GM21825 (cell line): ENCODE results near the gene LCORL.
"Not testable (repeated sequence)": the region's sequence is repeated elsewhere in the genome, so short reads cannot be mapped to it uniquely, and the experiment has no call there.

Source experiments
- ATAC-seq: cut with Tn5 transposase; IDR thresholded peaks from one replicate; pipeline ENCODE4 v1.9.1; 2021; ENCODE audit warnings: mild to moderate bottlenecking, moderate library complexity; ENCODE audit not compliant: unreplicated experiment

LCORL gene

DNA sequence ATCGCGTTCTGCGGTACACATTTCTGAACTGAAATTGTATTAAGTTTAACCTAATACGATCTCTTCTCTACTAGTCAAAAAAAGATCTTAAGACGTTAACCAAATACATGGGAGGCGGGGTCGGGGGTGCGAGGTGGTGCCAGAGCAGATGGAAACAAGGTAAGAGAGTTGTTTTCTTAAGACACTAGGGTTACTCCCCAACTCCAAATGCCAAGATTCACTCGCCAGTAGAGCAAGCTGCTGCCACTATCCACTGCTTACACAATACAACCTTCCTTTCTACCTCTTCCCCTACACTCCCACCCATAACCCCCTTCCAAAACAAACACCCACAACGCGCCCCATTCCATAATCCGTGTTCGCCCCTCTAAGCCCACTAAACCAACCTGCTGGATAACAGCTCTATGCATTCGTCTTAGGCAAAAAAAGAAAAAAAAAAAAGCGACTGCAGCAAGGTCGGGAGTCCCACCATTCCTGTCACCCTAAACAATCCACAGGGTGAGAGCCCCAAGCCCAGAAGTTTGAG, 1.3 kb downstream of the LCORL start:
- no peak for ATAC-seq

DNA sequence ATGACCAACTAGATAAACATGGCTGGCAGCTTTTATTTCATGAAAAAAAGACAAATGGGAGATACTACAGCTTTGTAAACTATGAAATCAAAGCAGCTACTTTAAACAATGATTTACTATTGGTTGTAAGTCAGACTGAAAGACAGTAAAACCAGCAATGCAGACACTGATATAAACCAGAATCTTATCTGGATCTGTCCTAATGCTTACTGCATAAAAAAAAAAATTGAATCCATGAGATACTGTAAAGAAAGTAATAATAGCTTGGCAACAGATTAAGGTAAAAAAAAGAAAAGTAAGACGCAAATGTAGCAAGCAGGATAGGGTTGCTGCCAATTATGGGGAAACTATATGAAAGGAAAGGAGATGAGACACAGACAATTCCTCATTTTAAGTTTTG, 7.3 kb downstream of the LCORL start:
- ATAC-seq, result no peak

DNA sequence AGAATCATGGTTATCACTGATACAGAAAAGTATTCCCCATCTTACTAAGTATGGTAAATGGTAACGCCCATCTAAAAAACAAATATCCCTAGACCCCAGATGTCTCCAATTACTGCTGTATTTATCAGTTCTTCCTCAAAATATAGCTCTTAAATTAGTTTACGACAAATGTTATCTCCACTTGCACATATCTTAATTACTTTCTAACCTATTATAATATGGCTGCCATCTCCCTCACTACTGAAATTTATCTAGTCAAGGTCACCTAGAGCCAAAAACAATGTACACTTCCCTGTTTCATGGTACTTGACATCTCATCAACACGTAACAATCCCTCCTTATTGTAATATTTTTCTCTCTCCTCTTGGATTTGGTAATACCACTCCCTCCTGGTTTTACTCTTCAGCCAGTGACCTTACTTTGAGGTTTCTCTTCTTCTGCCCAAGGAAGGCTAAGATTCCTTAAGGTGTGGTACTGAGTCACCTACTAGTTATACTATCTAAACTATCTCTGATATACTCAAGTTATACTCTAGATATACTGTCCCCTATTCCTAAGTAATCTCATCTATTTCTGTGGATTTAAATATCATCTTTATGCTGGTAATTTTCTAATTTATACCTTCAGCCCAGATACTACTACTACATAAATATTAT, 8.6 kb downstream of the LCORL start:
- no peak for ATAC-seq

DNA sequence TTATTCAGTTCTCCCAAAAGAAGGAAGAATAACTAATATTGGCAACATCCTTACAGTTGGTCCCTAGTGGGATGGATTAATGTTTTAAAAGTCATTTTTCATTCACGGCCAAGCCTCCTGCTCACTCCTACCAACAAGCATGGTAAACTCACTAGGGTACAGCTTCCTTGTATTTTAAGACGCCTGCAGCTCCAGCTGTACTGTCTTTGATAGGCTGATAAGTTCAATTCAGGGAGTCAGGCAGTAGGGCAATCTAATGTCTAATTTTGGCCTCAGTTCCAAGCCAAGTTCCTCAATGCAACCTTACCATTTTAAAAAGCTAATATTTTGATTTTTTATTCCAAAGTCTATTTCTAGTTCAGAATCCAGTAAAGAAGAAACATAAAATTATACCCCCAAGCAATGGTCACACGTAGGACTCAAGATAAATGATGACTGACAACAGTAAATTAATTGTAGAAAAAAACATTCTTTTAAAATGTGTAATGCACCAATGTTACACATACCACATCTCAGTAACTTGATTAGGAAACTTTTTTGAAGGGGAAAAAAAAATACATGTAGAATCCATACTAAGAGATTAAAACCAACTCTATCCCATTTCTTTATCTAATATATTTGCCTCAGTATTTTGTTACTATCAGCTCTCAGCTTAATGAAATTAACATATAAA, 9.3 kb downstream of the LCORL start:
- no peak for ATAC-seq

GRCh38 chr4:18007625-18008024, 13.9 kb downstream of the LCORL start:
- no peak for ATAC-seq

GRCh38 chr4:18006432-18006831, 15.1 kb downstream of the LCORL start:
- ATAC-seq, result not testable (repeated sequence)

DNA sequence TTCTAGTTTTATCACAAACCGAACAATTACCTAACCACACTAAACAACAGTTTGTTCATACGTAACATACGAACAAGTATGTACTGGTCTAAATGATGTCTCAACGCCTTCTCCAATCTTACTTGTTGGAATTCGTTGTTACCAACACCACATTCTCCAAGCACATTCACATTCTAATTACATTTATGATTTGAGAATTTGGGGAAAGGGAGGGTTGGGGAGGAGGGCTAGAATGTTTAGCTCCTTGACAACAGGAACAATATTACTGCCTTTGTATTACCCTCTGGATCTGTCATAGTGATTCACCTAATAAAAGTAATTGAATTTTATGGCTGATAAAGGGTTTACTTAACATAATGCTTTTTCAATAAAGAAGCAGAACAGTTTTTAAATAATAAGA, 24.4 kb downstream of the LCORL start:
- no peak for ATAC-seq

- no peak for ATAC-seq
Observed at GRCh38 chr4:17995165-17995564, 26.4 kb downstream of the LCORL start.

GRCh38 chr4:17985832-17986231, 35.7 kb downstream of the LCORL start:
- ATAC-seq, result no peak

DNA sequence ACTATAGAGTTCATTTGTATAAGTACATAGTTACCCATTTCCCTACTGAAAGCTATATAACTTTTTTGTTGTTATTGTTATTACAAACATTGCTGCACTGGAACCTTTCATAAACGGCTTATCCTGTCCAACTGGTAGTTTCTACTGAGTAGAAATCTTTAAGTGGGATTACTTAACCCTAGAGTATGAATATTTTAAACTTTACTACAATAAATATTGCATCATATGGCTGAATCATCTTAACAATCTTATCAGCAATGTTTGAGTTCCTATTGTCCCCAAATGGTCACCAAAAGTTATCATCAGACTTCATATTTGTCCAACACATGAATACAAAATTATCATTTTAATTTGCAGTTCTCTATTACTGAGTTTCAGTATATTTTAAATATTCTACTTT, 40.5 kb downstream of the LCORL start:
- no peak for ATAC-seq

DNA sequence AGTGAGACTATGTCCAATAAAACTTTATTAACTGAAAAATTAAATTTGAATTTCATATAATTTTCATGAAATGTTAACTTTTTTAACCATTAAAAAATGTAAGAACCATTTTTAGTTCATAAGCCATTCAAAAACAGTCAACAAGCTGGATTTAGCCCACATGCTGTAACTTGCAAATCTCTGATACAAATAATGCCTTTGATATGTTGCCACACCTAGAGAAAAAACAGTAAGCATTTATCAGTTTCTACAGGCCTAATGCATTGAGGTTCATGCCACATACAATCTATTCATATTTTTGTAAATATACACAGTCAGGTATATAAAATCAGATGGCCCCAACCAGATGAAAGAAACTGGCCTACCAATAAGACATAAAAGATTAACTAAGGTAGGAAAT, 52.8 kb downstream of the LCORL start:
- no peak for ATAC-seq

DNA sequence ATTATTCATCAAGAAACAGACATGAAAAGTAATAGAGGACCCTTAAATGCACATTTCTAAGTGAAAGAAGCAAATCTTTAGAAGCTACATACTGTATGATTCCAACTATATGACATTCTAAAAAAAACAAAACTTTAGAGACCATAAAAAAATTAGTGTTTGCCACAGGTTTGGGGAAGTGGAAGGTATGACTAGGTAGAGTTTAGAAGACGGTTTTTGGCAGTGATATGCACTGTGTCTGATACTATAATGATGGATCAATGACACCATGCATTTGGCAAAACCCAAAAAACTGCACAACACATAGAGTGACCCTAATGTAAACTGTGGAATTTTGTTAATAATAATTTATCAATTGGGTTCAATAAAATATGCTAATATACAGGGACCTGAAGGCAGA, 54.5 kb downstream of the LCORL start:
- no peak for ATAC-seq

- no peak for ATAC-seq
Observed at GRCh38 chr4:17966312-17966711, 55.2 kb downstream of the LCORL start.

DNA sequence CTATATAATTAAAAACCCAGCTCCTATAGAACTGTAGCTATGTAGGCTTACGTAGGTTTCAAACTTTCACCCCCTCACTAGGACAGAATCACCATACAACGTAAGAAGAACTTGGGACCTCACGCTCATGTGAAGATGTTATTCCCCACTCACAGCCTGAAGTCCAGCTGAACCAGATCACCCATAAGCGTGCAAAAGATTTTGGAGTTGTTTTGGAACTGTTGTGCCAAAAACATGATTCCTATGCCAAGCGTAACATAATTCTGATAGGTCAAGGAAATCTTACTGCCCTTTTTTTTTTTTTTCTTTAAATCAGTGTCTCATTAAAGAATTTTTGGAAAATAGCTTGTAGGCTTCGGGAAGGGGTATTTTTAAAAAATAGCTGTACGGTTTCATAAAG, 57.0 kb downstream of the LCORL start:
- ATAC-seq, result no peak

GRCh38 chr4:17962171-17962570, 59.4 kb downstream of the LCORL start:
- no peak for ATAC-seq

GRCh38 chr4:17961249-17961648, 60.3 kb downstream of the LCORL start:
- ATAC-seq, result no peak

DNA sequence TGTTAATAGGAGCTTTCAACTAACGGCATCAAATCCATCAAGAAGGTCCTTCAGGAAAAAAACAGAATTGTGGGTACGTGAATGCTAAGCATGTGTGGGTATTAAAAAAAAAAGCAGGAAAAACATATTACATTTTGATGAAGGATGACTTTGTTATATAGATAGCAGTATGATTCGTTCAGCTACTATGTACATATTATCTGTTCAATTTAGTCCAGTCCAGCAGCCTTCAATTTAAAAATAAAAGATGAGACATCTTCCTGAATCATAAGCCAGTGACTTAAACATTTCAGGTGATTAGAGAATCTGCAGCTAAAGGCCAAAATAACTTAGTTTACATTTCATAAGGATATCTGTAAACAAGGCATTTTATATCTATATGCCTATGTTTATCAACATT, 63.4 kb downstream of the LCORL start:
- no peak for ATAC-seq

DNA sequence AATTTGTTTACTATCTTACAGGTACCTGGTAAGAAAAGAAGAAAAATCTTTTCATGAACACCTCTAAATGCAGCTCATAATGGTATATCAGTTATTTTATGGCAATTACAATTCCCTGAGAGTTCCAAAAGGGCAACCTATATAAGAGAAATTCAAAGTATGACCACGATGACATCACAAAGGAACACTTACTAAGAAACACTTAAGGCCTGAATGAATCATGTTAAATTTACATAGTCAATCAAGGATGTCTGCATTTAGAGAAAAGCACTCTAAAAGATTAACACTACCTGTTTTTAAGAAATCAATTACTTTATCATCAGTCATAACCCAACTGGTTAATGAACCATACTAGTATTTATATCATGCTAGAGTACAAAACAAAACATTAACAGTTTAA, 63.9 kb downstream of the LCORL start:
- ATAC-seq, result no peak

DNA sequence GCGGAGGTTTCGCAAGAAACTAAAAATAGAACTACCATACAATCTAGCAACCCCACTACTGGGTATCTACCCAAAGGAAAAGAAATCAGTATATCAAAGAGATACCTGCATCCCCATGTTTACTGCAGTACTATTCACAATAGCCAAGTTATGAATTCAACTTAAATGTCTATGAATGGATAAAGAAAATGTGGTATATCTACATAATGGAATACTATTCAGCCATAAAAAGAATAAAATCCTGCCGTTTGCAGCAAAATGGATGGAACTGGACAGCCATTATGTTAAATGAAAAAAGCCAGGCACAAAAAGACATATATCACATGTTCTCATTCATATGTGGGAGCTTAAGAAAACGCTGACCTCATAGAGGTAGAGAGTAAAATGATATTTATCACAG, 65.3 kb downstream of the LCORL start:
- ATAC-seq, result no peak

- ATAC-seq, result no peak
Observed at GRCh38 chr4:17945303-17945702, 76.3 kb downstream of the LCORL start.

GRCh38 chr4:17941731-17942130, 79.8 kb downstream of the LCORL start:
- no peak for ATAC-seq

DNA sequence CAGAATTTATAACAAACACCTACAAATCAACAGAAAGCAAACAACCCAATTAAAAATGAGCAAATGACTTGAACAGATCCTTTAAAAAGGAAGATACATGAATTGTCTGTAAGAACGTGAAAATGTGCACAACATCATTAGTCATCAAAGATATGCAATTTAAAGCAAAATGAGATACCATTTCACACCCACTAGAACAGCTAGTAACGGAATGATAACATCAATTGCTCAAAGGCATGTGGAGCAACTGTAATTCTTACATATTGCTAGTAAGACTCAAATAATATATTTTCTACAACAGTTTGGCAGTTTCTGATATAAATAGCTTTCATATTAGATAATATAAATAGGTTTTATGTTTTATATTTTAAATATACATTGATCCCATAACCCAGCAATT, 82.5 kb downstream of the LCORL start:
- ATAC-seq, result no peak

- no peak for ATAC-seq
Observed at GRCh38 chr4:17934286-17934685, 87.3 kb downstream of the LCORL start.
